K562 (cell line): ENCODE data around the gene KRTAP3-3.
"Not testable (repeated sequence)": the region's sequence is repeated elsewhere in the genome, so short reads cannot be mapped to it uniquely, and the experiment has no call there.

ENCODE experiments used
- FOXO4 ChIP-seq: fragments of 450-650 bp; formaldehyde crosslinking; IDR thresholded peaks from 2 replicates; pipeline ENCODE4 v1.4.0; 2020; ENCODE audit warnings: mild to moderate bottlenecking, moderate library complexity
- TBP ChIP-seq: optimal IDR thresholded peaks from 2 replicates; pipeline ENCODE3; 2011; ENCODE audit warnings: low read depth, low read length, improper control_type of control experiment
- ZNF124 ChIP-seq: sonication (generic); formaldehyde crosslinking; IDR thresholded peaks from 2 replicates; pipeline ENCODE4 v1.8.1; 2022; ENCODE audit warnings: missing genetic modification reagents
- ZNF639 ChIP-seq, 2 experiments: fragments of 200-800 bp in 1 of 2; sonication (Bioruptor generic) in 1 of 2; sonication (generic) in 1 of 2; formaldehyde crosslinking in 1 of 2; IDR thresholded peaks in 1 of 2; conservative IDR thresholded peaks in 1 of 2; 2 replicates each; pipeline versions ENCODE4 v1.5.0 to v1.6.1; 2016 to 2020; ENCODE audit warnings: missing compliant biosample characterization in 1 of 2, missing genetic modification characterization in 1 of 2, missing genetic modification reagents in 1 of 2
- TF ChIP-seq, protein P1 (sequence below): sonication (generic); formaldehyde crosslinking; IDR thresholded peaks from 2 replicates; pipeline ENCODE4 v1.8.1; 2023; ENCODE audit warnings: mild to moderate bottlenecking, missing genetic modification reagents, moderate library complexity

DNA sequence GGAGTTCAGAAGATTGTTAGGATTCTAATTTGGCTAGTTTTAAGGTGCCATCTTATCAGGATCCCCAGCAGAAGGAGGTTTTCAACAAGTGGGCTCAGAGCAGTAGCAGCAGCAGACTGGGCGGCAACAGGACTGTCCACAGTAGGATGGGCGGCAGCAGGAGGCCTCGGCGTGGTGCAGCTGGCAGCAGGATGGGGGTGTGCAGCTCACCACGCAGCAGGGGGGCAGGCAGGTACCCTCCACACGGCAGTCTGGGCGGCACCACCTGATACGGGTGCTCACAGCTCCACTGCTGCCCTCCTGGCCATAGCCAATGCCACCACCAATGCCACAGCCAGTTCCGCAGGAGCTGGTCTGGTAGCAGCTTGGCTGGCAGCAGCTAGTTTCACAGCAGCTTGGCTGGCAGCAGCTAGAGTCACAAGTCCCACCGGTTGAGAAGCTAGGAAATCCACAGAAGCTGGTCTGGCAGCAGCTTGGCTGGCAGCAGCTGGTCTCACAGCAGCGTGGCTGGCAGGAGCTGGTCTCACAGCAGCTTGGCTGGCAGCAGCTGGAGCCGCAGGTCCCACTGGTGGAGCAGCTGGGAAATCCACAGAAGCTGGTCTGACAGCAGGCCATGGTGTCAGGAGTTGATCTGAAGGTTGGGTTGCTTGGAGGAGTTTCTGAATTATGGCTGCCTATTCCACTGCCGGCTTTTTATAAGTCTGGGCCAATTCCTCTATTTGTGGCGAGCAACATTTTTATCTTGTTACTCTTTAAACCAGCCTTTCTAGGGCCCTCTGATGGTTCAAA lies 47.0 kb upstream of the KRTAP3-3 start, which contains the start of gene KRTAP1-1:
- not testable (repeated sequence) for TF ChIP-seq ZNF639 (CRISPR knock-in tag; conservative IDR thresholded peaks at IDR 0.05 in 1 of 2, IDR thresholded peaks at IDR 0.05 in 1 of 2); TBP; ZNF124 (CRISPR knock-in tag); FOXO4
- TF ChIP-seq, protein P1, sequence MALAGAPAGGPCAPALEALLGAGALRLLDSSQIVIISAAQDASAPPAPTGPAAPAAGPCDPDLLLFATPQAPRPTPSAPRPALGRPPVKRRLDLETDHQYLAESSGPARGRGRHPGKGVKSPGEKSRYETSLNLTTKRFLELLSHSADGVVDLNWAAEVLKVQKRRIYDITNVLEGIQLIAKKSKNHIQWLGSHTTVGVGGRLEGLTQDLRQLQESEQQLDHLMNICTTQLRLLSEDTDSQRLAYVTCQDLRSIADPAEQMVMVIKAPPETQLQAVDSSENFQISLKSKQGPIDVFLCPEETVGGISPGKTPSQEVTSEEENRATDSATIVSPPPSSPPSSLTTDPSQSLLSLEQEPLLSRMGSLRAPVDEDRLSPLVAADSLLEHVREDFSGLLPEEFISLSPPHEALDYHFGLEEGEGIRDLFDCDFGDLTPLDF (CRISPR knock-in tag): not testable (repeated sequence)
